A673 (cell line): ENCODE data around the gene CBX8.

Source experiments
- EZH2 ChIP-seq: fragments of 200-600 bp; sonication (generic); IDR thresholded peaks from 2 replicates; pipeline ENCODE4 v1.6.1; 2017; ENCODE audit warnings: borderline replicate concordance, low read depth, mild to moderate bottlenecking, mixed read lengths, antibody characterized with exemption, low read length; ENCODE audit not compliant: poor library complexity, severe bottlenecking
- TF ChIP-seq, protein P1 (sequence below): fragments of 300-800, 200-600 bp; sonication (generic); conservative IDR thresholded peaks from 2 replicates; pipeline ENCODE4 v1.5.1; 2017; ENCODE audit warnings: low read depth, mild to moderate bottlenecking, antibody characterized with exemption, low read length, moderate library complexity, mixed read lengths

DNA sequence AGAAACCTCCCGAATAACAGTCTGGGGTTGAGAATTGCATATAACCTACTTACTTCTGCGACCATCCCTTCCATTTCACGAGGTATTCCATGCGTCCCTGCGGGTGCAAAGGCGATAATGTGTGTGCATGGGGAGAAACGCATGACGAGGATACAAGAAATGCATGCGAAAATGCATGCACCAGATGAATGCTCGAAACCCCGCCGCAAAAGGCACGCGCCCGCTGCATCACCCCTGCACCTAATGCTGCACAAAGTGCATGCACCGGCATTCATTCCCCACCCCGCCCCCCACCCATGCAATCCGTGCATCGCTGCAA is 474 bp downstream of the CBX8 start:
- TF ChIP-seq, protein P1, sequence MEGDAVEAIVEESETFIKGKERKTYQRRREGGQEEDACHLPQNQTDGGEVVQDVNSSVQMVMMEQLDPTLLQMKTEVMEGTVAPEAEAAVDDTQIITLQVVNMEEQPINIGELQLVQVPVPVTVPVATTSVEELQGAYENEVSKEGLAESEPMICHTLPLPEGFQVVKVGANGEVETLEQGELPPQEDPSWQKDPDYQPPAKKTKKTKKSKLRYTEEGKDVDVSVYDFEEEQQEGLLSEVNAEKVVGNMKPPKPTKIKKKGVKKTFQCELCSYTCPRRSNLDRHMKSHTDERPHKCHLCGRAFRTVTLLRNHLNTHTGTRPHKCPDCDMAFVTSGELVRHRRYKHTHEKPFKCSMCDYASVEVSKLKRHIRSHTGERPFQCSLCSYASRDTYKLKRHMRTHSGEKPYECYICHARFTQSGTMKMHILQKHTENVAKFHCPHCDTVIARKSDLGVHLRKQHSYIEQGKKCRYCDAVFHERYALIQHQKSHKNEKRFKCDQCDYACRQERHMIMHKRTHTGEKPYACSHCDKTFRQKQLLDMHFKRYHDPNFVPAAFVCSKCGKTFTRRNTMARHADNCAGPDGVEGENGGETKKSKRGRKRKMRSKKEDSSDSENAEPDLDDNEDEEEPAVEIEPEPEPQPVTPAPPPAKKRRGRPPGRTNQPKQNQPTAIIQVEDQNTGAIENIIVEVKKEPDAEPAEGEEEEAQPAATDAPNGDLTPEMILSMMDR = no peak
- TF ChIP-seq EZH2 = no peak
